Fibroblast of the conjunctiva (primary cell): Measurements from ENCODE around the gene RBM34.
"Not testable (repeated sequence)": the region's sequence is repeated elsewhere in the genome, so short reads cannot be mapped to it uniquely, and the experiment has no call there.

Experiments
- DNase-seq: peaks from one replicate; pipeline ENCODE4 v3.0.0-alpha.2; 2010; ENCODE audit warnings: low read depth

Gene RBM34, protein sequence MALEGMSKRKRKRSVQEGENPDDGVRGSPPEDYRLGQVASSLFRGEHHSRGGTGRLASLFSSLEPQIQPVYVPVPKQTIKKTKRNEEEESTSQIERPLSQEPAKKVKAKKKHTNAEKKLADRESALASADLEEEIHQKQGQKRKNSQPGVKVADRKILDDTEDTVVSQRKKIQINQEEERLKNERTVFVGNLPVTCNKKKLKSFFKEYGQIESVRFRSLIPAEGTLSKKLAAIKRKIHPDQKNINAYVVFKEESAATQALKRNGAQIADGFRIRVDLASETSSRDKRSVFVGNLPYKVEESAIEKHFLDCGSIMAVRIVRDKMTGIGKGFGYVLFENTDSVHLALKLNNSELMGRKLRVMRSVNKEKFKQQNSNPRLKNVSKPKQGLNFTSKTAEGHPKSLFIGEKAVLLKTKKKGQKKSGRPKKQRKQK

DNA sequence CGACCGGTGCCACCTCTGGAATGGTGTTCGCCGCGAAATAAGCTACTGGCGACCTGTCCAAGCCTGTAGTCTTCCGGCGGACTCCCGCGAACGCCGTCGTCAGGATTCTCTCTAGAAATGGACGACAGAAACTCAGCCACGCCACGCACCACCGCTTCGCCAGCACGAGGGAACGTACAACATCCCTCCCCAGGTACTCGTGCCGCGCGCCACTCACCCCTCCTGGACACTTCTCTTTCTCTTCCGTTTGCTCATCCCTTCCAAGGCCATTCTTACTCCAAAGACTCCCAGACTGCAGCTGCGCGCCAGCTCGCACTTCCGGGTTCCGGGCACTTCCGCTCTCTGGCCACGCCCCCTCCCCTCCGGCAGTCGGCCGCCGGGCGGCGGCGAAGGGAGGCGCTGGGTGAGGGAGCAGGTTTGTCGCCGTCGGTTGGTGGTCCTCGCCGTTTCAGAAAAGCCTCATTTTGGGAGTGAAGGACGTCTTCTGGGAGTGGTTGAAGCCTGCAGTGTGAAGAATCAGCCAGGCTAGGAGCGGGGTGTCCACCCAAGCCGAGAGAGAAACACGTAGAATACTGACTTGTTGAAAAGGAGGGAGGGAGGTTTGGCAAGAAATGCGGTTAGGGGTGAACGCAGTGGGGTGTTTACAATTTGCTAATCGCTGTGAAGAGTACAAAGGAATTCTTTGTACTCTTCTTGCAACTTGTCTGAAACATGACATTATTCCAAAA lies at the start of gene RBM34:
TSS of gene RBM34 (minus strand) at position 294 of the 728 bp plus-strand sequence. CDS start at position 270, 24 bp downstream.
- DNase-seq, result peak; percentile 82

GRCh38 chr1:235207209-235207565 lies 46.1 kb upstream of the RBM34 start:
- no peak for DNase-seq

GRCh38 chr1:235206533-235207208 lies 45.6 kb upstream of the RBM34 start:
- DNase-seq, result no peak

DNA sequence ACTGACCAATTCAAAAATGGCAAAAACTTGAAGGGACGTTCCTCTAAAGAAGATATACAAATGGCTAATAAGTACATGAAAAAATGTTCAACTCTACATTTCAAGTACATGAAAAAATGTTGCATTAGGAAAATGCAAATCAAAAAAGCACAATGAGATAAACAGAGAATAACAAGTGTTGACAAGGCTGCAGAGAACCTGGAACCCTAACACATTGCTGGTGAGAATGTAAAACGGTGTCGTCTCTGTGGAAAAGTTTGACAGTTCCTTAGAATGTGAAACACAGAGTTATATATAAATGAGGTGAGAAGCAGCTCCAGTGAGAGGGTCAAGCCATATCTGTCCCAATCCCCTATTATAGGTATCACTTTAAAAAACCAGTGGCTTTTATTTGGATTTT lies 44.6 kb upstream of the RBM34 start:
- no peak for DNase-seq

DNA sequence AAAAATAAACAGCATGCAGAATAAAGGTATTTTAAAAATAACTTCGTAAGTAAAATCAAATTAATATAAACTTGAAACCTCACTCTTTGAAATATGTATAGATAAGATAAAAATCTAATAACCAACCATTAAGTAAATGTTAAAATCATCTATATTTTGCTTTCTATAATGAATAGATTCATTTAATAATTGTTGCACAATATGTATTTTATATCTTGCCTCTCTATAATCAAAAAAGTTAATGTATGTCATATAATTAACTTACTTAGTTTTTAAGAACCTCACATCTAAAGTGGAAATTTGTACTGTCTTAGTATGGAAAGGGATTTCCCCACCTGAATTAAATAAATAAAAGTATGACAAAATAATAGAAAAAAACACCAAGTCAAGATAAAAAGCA lies 42.4 kb upstream of the RBM34 start:
- DNase-seq, result no peak

DNA sequence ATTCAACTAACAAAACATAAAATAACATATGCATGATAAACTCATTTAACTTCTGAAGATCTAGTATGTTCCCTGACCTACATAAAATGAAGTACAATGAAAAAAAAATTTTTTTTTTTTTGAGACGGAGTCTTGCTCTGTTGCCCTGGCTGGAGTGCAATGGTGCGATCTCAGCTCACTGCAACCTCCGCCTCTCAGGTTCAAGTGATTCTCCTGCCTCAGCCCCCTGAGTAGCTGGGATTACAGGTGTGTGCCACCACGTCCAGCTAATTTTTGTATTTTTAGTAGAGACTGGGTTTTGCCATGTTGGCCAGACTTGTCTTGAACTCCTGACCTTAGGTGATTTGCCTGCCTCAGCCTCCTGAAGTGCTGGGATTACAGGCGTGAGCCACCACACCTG lies 41.4 kb upstream of the RBM34 start:
- not testable (repeated sequence) for DNase-seq

GRCh38 chr1:235199441-235199840 lies 38.4 kb upstream of the RBM34 start:
- DNase-seq, result peak; percentile 20

- DNase-seq, result no peak
Measured at GRCh38 chr1:235190431-235190830, 29.4 kb upstream of the RBM34 start.

DNA sequence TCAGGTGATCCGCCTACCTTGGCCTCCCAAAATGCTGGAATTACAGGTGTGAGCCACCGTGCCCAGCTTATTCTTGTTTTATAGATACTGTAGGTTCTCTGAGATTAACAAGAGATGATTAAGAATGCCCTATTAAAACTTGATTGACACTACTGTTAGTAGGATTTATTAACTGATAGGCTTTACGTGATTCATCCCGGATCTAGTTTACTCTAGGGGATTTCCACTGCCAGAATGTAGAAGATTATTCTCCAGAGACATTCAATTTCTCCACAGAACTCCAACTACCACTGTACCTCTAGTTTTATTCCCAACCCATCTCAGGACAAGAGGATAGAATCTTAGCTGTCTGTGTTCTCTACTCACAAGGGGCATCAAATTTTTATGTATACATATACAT lies 26.3 kb upstream of the RBM34 start:
- no peak for DNase-seq

- no peak for DNase-seq
Measured at GRCh38 chr1:235181561-235182245, 20.7 kb upstream of the RBM34 start.

- DNase-seq, result no peak
Measured at GRCh38 chr1:235180916-235181460, 19.9 kb upstream of the RBM34 start.

DNA sequence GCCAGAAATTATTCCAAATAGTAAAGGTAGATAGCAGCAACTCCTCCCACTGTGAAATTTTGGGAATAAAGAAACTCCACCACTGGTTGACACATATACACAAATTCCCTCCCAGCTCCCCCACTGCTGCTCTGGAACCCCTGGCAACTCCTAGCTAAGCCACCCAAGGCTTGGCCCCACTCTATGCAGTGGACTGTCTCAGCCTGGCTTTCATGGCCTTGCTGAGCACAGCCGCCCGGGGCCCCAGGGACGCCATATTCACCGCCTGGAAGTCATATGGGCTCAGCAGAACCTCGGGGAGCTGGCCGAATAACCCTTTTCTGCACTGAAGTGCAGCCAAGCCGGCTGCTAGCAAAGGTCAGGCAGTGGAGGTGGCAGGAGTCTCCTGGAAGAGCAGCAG lies 15.4 kb upstream of the RBM34 start:
- no peak for DNase-seq

DNA sequence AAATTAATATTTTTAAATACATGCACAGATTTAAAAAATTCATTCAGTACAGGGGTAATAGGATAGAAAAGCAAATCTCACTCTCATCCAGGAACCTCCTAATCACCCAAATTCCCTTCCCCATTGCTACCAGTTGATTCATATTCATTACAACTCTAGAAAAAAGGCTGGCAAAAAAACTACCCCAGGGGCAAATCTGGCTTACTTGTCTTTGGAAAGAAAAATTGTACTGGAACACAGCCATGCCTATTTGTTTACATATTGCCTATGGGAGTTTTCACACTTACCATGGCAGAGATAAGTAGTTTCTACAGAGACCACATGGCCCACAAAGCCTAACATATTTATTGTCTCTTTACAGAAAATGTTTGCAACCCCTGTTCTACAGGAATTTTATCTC lies 8.9 kb upstream of the RBM34 start:
- DNase-seq, result no peak

DNA sequence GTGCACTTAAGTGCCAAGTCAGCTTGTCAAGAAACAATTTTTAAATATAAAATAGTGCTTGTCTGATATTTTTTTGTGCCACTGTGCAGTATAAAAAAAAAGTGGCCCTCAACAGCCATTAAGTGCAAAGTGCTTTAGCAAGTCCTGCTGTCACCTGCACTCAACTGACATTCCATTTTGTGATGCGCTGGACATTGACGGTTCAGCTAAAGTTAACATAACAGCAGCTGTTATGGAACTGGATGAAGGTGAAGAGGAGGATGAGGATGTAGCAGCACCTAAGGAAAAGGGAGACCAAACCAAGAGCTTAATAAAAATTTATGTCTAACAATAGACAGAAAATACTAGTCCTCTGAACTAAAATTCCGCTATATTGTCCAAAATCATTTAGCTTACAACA lies 7.3 kb upstream of the RBM34 start:
- no peak for DNase-seq

DNA sequence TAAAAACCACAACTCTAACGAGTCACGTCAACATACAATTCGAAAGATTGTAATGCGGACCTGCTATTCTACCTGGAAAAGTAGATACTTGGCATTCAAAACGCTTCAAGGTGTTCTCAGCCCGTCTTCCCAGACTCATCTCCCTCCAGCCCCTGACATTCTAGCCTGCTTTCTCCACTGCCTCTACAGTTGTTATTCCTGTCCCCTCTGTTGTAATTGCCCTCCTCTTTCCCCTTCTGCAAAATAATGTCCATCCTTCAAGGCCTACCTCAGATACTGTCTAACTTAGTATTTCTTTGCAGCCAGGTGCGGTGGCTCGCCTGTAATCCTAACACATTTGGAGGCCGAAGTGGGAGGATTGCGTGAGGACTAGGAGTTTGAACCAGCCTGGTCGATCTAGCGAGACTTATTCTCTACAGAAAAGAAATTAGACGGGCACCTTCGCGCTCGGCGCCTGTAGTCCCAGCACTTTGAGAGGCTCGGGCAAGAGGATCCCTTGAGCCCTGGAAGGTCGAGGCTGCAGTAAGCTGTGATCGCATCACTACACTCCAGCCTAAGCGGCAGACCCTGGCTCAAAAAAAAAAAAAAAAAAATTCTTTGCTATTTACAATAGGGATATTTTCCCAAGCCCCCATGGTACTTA lies 756 bp upstream of the RBM34 start:
- DNase-seq, result no peak

DNA sequence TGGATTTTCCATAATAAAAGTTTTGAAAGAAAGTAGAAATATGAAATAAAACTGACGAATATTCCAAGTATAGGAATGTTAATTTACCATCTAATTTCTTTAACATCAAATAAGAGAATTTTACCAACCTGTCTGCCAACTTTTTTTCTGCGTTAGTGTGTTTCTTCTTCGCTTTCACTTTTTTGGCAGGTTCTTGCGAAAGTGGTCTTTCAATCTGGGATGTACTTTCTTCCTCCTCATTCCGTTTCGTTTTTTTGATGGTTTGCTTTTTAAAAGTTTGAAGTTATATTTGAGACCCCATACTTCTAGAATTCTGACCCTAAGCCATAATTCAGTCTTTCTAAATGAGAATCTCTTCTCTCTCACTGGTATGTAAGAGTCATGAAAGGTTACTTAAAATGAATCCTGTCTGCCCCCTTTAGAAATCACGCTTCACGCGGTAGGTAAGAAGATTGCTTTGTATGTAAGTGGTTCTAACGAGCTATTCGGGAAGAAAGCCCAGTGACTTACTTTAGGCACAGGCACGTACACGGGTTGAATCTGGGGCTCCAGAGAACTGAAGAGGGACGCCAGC lies 580 bp downstream of the RBM34 start:
- DNase-seq, result peak; percentile 41

DNA sequence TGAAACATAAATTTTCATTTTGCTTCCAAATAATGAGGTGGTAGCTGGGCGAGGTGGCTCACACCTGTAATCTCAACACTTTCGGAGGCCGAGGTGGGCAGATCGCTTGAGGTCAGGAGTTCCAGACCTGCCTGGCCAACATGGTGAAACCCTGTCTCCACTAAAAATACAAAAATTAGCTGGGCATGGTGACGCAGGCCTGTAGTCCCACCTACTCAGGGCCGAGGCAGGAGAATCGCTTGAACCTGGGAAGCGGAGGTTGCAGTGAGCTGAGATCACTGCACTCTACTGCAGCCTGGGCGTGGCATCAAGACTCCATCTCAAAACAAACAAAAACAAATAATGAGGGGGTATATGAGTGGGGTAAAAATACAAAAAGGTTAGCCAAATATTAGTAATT lies 1.1 kb downstream of the RBM34 start:
- not testable (repeated sequence) for DNase-seq

- DNase-seq, result not testable (repeated sequence)
Measured at GRCh38 chr1:235159284-235159683, 1.8 kb downstream of the RBM34 start.

DNA sequence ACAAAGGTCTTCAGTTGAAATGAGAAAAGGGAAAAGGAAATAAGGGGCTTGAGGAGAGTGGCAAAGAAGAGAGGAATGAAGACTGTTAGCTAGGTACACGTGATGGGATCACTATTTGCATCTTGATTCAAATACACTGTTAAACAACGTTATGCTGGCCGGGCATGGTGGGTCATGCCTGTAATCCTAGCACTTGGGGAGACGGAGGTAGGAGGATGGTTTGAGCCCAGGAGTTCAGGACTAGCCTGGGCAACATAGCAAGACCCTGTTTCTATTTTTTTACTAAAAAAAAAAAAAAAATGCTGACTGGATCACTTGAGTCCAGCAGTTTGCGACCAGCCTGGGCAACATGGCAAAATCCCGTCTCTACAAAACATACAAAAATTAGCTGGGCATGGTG lies 2.4 kb downstream of the RBM34 start:
- no peak for DNase-seq

DNA sequence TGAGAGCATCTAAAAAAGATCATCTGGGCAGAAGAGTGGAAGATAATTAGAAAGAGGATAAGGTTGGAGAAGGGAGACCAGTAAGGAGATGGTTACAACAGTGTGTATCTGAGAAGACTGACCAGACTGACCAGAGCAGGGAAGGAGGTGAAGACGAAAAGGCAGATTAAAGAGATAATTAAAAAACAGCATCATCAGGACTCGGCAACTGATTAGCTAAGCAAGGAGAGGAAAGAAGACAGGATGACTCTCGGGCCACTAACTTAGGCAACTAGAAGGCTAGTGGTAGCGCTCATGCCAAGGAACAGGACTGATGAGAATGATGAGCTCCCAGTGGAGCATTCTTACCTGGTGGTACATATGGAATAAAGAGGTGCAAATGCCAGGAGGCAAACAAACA lies 3.9 kb downstream of the RBM34 start:
- DNase-seq, result no peak

DNA sequence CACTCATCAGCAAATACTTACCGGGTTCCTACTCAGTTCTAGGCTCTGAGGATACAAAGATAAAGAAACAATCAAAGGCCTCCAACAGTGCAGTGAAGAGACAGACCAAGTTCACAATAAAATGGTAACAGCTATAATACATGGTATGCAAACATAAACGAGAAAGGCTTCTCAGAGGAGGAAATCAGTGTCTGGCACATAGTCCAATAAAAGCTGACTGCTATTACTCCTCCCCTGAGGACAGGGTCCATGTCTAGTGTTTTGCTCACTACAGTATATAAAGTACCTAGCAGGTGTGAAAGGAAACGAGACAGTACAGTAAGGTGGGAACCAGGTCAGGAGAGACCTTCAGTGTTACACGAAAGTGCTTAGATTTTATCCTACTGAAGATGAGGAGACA lies 4.3 kb downstream of the RBM34 start:
- DNase-seq, result no peak
